ENCODE data around the gene PLCB3.

Gene PLCB3

DNA sequence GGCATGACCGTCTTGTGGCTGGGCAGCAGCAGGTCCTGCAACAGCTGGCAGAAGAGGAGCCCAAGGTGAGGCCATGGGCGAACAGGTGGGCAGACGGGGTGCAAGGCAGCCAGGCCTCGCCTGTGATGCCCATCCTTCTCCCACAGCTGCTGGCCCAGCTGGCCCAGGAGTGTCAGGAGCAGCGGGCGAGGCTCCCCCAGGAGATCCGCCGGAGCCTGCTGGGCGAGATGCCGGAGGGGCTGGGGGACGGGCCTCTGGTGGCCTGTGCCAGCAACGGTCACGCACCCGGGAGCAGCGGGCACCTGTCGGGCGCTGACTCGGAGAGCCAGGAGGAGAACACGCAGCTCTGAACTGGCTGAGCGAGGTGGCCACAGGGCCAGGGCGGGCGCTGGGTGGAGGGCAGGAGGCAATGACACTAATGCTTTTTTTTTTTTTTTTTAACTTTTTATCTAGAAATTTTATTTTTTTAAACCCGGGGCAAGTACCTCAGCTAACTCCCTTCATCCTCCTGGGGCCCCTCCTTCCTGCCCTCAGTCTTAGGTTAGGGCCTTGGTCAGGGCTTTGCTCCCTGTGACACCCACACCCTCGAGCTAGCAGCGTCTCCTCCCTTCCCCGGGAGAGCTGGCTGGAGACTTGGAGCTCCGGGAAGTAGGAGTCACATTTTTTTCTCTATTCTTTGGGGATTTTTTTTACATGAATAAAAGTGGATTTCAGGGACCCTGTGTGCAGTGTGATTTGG, 16.0 kb downstream of the PLCB3 start:
- no peak for DNase-seq (ENCODE audit: low read depth)

DNA sequence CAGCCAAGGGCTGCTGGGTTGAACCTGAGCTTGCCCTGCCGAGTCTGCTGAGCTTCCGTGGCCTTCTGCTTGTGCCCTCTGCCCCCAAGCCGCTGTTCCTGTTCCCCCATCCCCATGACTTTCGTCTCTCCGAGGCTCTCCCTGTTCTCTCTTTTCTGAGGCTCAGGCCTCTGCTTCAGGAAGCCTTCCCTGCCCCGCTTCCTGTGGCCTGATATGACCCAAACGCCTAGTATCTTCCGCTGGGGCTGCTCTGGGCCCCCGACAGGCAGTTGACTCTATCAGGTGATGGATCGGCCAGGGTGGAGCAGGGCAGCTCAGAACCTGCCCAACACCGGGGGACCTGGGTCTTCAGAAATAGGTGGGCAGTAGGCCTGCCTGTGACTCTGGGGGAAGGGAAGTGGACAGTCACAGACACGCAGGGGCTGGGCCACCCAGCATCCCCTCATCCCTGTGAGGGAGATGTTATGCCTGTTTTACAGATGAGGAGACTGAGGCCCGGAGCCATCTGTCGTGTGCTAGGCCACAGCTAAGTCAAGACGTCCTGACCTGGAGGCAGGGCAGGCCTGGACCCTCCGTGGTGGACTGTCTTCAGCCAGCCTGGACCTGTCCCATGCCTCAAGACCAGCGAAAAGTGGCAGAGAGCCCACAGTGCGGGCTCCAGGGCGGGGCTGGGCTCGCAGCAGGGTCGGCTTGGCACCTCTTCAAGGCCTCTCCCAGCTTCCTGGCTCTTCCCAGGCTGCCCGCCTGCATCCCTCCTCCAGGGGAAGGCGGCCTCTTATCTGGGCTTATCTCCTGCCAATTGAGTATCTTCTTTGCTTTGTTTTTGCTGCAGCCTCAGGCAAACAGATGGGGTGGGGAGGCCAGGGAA, 16.9 kb downstream of the PLCB3 start:
- peak; percentile 43 for DNase-seq (ENCODE audit: low read depth)

DNA sequence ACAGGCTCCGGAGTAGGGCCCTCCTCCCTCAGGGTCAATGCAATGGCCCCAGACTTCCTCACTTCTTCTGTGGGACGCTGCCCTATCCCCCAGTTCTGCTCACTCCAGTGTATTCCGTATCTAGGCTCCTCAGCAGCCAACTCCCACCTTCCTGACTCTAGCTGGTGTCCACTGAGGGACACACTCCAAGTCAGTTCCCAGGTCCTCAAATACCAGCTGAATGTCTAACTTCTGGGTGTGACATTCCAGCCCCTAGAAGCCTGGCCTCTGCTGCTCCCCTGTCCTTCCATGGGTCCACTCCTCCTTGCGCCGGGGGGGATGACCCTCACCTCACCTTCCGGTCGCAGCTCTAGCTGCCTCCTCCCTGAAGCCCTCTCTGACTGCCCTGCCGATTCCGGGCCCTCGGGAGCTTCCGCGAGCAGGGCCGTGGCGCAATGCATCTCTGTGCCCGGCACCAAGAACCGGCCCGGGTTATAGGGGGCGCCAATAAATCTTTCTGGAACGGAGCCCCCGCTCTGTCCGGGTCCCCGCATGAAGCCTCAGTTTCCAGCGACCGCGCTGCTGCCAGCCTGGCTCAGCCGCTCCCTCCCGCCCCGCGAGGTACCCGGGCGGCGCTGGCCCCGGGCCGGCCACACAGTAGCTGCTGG, 17.7 kb downstream of the PLCB3 start:
- DNase-seq (ENCODE audit: low read depth): peak; percentile 58

DNA sequence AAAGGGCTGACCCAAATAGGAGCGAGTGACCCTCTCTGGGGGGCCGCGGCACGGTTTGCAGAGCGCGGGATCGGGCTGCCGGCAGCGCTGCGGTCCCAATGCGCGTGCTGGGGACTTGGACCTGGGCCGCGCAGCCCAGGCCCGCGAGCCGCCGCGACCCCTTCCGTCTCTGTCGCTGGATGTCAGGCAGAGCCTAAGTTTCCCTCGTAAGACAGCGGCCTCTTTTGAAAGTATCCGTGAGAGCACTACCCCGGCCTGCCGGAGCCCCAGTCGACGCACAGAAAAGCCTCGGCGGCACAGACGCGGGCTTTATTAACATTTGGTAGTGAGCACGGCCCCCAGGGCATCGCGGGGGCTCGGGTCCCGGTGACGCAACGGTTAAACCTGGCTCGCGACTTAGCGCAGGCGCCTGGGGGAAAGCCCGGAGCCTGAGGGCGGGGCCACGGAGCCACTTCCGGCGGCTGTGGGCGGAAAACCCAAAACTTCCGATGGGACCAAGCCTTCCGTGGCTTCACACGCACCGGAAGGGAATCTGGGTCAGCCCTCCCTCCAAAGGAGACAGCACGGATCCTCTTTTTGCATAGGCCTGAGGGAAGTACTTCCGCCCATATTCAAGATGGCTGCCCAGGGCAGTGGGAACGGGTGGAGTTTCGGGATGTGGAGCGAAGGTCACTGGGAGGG, 18.4 kb downstream of the PLCB3 start:
- DNase-seq (ENCODE audit: low read depth): peak; percentile 100

DNA sequence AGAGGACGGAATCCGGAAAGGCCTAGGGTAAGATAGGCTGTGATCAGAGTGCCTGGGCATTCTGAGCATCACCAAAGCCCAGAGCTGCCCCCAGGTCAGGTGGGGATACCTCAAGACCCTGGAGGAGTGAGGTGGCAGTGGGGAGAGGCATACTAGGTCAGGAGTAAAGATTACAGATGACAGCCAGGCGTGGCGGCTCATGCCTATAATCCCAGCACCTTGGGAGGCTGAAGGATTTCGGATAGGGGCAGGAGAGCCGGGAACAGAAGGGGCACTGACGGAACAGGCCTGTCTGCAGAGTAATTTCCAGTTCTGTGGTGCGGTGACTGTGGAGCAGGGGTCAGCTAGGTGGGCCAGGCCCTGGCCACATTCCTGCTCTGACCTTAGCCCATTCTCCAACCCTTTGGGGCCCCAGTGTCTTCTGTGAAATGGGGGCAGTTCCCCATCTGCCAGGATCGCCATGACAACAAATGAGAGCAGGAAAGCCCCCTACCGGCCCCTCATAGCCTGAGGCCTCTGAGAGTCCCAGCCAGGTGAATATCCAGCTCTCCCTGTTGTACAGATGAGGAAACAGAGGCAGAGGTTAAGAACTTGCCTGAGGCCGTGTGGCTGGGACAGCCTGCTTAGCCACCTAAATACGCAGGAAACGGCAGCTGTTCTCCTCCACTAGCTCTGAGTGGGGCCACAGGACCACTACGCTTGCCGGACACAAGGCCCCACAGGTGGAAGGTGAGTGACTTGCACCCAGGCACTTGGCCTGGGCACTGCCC, 23.9 kb downstream of the PLCB3 start:
- DNase-seq (ENCODE audit: low read depth): no peak

DNA sequence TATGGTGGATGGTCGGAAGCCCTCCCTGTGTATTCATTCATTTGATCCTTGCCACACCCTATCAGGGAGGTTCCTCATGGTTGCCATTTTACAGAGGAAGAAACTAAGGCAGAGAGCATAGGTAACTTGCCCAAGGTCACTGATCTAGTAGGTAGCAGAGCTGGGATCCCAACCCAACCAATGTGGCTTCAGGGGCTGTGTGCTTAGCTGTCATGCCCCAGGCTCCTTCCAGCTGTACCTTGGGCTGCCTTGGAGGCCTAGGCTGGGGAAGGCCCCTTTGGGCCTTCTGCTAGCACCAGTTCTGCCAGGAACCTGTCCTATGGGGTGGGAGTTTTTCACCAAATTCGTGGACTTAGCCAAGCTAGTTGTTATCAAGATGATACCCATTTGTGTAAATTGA, 24.5 kb downstream of the PLCB3 start:
- no peak for DNase-seq (ENCODE audit: low read depth)

DNA sequence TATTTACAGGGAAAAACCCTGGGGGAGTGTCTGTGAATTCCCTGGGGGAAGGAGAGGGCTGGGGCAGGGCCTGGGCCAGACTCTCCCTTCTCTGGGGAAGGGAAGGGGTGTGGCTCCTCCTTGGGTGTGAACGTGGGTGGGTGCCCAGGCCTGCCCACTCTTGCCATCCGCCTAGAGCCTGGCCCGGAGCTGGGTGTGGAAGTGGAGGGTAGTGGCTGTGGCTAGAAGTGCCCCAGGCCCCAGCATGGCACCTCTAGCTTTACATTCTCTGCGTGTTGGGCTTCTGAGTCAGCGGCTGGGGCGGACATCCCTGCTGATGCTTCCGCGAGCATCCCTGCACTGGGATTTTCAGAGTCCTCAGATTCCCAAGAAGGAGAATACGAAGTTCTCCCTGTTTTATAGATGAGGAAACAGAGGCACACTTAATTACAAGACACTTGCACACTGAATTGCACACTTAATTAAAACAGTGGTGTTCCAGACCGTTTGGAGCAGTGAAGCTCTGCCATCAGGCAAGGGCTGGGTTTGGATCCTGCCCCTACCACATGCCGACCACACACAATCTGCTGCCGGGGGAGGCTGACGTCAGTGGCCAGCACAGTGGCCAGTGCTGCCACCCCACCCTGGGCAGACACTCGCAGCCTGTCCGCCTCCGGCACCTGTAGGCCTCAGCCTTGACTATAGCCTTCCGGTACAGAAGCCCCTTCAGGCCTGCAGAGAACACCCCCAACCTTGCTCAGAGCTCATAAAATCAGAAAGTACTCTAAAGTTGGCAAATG, 25.5 kb downstream of the PLCB3 start:
- no peak for DNase-seq (ENCODE audit: low read depth)

DNA sequence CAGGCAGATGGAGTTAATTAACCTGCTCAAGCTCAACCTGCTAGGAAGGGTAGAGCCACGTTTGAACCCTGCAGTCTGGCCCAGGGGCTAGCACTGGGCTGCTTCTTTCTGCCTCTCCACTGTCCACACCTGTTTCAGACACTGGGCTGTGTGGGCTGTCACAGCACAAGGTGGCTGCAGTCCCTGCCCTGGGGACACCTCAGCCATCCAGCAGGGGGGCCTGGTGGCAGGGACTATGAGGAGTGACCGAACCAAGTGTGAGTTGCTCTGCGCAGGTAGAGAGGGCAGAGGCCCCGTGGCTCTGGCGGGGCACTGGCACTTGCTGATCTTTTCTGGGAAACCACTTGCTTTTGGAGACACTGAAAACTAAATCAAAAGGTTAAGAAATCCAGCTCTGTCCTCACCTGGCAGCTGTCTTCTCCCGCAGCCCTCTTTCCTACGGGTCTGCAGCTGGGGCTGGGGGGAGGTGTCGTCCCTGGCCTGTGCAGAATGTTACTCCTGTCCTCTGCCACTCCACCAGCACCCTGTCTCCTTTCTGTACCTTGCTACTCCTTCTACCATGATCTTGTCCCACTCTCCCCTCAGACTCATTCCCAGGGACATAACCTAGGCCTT, 27.4 kb downstream of the PLCB3 start:
- DNase-seq (ENCODE audit: low read depth): no peak

DNA sequence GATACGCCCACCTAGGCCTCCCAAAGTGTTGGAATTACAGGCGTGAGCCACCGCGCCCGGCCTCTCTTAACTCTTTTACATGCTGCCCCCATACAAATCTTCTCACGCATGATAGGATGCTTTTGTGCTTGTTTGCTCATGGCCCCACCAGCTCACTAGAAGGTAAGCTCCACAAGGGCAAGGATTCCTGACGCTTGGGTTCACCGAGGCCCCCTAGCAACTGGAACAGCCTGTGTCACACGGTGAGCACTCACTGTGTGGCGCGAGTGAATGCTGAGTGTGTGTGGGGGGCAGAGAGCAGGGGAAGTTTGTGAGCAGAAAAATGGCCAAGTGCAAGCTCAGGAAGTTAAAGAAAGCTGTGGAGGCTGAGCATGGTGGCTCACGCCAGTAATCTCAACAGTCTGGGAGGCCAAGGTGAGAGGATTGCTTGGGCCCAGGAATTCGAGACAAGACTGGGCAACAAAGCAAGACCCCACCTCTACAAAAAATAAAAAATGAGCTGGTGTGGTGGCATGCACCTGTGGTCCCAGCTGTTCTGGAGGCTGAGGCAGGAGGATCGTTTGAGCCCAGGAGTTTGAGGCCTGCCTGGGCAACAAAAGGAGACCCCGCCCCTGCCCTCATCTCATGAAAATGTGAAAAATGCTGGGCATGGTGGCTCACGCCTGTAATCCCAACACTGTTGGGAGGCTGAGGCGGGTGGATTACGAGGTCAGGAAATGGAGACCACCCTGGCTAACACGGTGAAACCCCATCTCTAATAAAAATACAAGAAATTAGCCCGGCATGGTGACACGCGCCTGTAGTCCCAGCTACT, 30.8 kb downstream of the PLCB3 start:
- DNase-seq (ENCODE audit: low read depth): no peak

DNA sequence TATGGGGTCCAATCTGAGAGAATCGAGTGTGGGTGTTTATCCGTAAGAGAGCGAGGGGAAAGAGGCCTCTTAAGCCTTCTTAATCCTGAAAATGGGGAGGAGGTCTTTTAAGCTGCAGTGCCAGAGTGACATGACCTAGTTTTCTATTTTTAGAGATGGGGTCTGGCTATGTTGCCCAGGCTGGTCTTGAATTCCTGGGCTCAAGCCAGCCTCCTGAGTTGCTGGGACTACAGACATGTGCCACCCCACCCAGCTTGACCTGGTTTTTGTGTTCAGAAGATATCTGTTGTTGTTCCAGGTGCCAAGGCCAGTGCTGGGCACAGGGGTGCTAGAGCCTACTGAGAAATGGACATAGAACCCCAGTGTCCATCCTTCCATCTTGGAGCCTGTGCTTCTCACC, 31.8 kb downstream of the PLCB3 start:
- no peak for DNase-seq (ENCODE audit: low read depth)

DNA sequence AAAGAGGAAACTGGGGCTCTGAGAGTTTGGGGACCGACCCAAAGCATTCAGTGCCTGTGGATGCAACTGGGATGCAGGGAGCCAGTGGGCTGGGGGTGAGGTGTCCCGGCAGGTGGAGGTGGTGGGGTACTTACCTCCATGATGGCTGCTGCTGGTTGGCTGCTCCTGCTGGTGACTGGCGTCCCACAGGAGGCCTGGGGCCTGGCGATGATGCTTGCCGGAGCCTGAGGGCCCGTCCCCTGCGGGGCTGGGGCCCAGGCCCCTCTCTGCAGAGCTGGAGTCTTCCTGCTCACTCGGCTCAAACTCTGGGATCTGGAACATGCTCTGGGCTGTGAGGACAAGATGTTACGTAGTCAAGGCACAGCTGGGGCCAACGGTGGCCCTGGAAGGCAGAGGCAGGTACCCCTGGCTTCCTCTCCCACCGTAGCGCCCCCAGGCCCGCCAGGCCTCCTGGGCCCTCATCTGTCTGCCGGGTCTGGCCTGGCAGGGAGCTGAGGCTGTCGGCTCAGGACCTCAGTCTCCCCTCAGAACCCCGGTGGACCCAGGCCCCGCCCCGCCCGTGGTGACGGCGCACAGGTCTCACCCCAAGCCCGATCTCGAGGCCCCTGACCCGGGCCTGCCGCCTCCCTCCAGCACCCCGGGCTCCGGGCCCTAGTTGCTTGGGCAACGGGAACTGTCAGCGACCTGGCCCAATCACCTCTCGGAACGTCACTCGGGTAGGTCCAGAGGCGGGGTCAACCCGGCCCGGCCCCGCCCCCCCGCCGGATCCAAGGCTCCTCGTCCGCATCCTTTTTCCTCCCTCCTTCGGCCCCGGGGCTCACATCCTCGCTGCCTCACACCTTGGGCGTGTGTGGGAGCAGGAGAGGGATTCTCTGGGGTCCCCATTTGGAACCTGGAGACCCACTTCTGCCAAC, 33.0 kb downstream of the PLCB3 start, which contains the start of gene BAD:
TSS of gene BAD (minus strand) at position 618 of the 914 bp plus-strand sequence. CDS start at position 321, 297 bp downstream.
- peak; percentile 92 for DNase-seq (ENCODE audit: low read depth)

DNA sequence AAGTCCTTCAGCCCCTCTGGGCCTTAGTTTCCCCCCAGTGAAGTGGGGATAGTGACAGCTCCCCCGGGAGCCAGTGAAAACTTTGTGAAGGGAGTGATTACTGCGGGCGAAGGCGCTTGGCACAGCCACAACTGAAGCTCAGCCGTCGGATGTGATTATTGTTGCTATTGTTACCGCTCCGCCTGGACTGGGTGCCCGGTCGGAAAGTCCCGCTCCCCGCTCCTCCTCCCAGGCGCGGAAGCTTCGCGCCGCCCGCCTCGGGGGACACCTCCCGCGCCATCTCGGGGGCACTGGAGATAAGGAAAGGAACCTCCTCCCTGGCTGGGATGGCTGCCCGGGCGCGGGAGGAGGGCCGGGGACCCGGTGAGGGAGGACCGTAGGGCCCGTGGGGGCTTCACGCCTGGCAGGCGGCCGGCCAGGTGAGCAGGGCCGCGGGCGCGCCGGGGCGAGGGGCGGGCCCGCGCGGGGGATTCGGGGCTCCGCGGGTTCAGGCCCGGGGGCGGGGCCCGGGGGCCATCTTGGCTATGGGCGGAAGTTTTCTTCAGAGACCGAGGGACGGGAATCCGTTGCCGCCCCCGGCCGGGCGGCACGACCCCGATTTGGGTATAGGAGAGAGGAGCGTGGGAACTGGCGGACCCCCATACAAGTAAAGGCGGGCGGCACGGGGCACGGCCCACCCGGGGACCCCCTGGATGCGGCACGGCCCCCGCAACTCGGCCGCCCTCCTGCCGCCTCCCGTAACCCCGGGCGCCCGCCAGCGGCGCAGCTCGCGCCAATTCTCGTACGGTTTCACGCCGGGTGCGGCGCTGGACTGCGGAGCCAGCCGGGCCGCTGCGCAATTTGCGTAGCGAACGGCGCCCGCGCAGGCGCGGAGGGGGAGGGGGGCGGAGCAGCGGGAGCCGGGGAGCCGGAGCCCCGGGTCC, 33.9 kb downstream of the PLCB3 start, which contains the start of gene GPR137:
TSS of gene GPR137 (plus strand) at position 887 of the 923 bp plus-strand sequence. CDS start 677 bp downstream, outside the sequence.
- DNase-seq (ENCODE audit: low read depth): peak; percentile 63

DNA sequence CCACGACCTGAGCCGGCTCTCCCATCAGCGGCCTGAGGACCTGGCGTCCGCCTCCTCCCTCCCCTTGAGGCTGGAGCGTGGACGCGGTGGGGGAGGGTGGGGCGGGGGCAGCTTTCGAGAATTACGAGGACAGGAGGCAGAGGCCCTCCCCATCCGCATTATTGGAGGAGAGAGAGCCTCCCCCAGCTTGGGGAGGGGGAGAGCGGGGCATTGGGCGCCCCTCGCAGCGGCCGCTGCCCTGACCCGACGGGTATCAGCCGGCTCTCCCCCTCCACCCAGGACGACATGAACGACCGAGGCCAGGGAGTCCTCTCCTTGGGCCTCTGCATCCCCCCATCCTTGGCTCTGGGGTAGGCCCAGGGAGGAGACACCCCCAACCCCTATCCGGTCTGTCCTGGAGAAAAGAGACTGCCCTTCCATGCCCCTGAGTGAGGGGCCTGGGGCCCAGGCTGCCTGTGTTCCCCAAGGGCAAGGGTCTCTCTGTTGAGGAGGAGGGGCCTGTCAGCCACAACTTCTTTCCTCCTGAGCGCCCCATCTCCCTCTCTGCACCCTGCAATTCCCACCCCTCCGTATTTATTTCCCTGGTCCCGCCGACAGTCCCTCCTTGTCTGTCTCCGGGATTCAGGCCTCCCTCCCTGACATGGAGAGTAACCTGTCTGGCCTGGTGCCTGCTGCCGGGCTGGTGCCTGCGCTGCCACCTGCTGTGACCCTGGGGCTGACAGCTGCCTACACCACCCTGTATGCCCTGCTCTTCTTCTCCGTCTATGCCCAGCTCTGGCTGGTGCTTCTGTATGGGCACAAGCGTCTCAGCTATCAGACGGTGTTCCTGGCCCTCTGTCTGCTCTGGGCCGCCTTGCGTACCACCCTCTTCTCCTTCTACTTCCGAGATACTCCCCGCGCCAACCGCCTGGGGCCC, 34.8 kb downstream of the PLCB3 start:
- no peak for DNase-seq (ENCODE audit: low read depth)

DNA sequence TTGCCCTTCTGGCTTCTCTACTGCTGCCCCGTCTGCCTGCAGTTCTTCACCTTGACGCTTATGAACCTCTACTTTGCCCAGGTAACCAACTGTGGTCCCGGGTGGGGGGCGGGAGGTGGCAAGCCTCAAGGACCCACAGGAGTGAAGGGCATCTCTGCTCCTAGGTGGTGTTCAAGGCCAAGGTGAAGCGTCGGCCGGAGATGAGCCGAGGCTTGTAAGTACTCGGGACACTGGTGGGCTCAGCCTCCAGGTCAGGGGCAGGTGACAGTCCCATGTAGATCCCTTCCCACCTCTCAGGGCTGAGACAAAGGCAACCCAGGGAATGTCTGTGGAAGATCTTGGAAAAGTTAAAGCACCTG, 35.5 kb downstream of the PLCB3 start:
- DNase-seq (ENCODE audit: low read depth): no peak

DNA sequence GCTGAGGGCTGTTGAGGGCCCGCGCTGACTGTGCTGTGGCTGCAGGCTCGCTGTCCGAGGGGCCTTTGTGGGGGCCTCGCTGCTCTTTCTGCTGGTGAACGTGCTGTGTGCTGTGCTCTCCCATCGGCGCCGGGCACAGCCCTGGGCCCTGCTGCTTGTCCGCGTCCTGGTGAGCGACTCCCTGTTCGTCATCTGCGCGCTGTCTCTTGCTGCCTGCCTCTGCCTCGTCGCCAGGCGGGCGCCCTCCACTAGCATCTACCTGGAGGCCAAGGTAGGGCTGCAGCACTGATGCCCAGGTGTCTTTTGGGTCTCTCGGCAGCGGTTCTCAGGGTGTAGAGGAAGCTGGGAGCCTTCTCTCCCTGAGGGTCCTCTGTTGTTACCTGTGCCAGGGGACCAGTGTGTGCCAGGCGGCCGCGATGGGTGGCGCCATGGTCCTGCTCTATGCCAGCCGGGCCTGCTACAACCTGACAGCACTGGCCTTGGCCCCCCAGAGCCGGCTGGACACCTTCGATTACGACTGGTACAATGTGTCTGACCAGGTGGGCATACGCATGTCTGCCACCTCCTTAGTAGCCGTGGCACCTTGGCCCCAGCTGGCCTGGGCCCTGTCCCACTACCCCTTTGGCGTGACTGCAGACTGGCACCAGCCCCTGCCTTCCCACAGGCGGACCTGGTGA, 36.5 kb downstream of the PLCB3 start:
- no peak for DNase-seq (ENCODE audit: low read depth)

All from iris pigment epithelial cell (primary cell).